Measurements from ENCODE around the gene SEC62.

The SEC62 gene

DNA sequence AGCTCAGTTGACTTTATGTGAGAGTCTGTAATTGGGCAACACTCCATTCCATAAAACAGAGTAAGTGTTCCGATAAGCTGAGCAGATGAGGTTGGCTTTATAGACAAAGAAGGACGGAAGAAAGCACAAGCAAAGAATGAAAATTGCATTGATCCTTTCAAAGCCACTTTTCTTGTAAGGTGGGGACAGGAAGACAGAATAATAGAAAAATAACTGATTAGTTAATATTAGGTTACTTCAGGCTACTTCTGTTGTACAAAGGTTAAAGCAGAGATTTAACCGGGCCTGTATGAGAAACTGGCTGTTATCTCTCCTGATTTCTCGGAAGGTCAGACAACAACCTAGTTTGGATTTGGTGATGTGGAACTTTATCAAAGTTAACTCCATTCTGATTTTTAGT is 55.7 kb downstream of the SEC62 start:
- DNase-seq: no peak

GRCh38 chr3:170023165-170023564 is 56.6 kb downstream of the SEC62 start:
- no peak for DNase-seq

DNA sequence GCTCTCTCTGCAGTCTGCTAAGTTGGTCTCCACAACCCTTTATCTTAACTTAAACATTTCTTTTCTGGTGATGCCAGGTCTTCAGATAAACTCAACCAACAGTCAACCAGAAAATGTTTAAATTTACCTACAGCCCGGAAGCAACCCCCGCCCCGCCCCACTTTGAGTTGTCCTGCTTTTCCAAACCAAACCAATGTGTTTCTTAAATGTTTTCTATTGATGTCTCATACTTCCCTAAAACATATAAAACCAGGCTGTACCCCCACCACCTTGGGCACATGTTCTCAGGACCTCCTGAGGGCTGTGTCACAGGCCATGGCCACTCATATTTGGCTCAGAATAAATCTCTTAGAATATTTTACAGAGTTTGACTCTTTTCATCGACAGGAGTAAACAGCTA is 58.0 kb downstream of the SEC62 start:
- no peak for DNase-seq

- DNase-seq: no peak
Observed at GRCh38 chr3:170027233-170028102, 60.9 kb downstream of the SEC62 start.

GRCh38 chr3:170033489-170033888 is 66.9 kb downstream of the SEC62 start:
- no peak for DNase-seq

DNA sequence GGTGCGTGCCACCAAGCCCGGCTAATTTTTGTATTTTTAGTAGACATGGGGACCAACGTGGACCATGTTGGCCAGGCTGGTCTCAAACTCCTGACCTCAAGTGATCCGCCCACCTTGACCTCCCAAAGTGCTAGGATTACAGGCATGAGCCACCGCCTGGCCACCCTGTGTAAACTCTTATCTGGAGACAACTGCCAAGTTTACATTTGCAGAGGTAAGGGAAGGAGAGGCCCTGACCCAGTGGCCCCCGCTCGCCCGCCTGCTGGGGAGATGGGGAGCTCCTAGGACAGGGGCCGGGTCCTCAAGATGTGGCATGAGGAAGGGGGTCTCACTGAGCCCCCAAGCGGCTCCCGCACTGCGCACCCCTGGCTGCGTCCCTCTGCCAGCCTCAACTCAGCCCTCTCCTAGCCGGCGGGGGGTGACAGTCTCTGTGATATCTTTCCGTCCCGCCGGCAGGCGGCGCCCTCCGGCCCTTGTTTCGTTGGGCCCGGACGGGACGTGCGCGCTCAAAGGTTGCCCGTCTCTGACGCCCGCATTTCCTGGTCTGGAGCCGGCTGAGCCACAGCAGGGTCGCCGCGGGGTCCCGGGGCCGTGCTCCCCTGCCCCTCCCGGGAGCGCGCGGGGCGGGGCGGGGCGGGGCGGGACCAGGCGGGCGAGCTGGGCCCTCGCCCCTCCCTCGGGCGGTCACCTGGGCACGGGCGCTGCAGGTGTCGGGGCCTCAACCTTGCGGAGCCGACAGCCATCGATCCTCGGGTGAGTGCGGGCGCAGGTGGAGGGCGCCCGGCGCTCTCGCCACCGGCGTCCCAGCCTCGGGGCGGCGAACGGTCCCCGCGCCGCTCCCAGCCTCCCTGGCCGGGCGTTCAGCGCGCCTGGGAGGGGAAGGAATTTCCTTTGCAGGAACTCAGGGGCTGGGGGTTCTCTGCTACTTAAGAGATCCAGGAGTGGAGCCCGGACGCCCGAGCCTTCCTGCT is 71.1 kb downstream of the SEC62 start, which contains the start of gene GPR160:
TSS of gene GPR160 (plus strand) at position 533 of the 971 bp plus-strand sequence. CDS start 45,978 bp downstream, outside the sequence.
- DNase-seq: peak; percentile 42

GRCh38 chr3:170038434-170039110 is 72.0 kb downstream of the SEC62 start:
- no peak for DNase-seq

GRCh38 chr3:170040418-170040817 is 73.8 kb downstream of the SEC62 start:
- no peak for DNase-seq

- no peak for DNase-seq
Observed at GRCh38 chr3:170043506-170043905, 76.9 kb downstream of the SEC62 start.

DNA sequence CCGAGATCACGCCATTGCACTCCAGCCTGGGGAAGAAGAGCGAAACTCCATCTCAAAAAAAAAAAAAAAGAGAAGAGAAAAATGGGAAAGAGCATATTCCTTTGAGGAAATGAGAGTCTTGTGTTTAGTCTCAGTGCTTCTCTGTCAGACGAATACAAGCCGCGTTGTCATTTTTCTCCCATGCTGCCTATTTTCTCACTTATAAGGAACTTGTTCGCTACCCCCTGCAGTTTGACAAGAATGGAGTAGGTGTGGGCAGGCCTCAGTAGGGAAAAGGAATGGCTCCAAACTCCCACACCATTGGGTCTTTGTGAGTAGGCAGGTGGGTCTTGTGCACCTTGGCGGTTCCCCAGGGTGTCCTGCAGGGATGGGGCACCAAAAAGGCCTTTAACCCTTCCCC is 77.7 kb downstream of the SEC62 start:
- no peak for DNase-seq

- no peak for DNase-seq
Observed at GRCh38 chr3:170044795-170045244, 78.2 kb downstream of the SEC62 start.

DNA sequence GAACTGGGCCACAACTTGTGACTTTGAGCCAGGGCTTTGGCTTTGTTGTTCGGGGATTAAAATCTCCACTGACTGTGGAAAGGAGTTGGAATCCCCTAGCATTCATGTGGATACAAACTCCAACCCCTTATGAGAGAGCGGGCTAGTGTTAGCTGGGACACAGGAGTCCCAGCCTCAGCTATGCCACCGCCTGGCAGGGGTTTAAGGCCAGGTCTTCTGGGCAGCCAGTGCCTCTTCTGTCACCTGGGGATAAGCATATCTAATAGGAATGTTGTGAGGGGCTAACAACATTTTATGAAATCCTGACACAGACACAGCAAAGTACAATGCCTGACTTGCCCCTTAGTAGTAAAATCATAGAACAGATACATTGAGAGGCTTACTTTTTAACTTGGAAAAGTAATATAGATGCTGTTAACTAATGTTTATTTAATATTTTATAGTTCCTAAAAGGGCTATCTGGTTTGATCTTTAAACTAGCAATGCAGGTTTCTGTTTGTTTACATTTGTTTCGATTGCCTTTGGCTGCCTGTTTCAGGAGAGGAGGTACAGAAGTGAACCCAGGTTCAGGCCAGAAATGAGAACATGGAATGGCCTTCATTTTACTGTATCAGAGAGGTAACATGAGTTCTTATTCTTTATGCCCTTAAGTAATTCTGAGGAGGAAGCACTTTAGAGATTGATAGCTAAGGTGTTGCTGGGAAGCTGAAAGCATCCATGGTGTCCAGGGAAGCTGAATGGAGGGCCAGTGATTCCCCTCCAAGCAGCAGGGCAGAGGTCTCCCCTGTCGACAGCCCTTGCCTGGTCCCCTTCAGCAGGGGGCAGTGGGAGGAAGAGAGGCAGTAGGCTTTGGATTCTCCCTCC is 79.9 kb downstream of the SEC62 start:
- DNase-seq: no peak

- DNase-seq: no peak
Observed at GRCh38 chr3:170047133-170047404, 80.5 kb downstream of the SEC62 start.
